CD14-positive monocyte (primary cell): ENCODE measurements around the gene RPL11. TPM values are rescaled to one million over a fixed set of nuclear protein-coding genes. Genes with fewer than 3 reads are reported as not detected.

Experiments
- DNase-seq, 3 donors: peaks; one replicate each; pipeline ENCODE4 v3.0.0-alpha.2; 2011 to 2022
- H2AFZ ChIP-seq: 2 replicates; pipeline ENCODE4 v1.6.0; 2012; ENCODE audit warnings: mild to moderate bottlenecking, low read depth, low read length, inconsistent platforms; ENCODE audit not compliant: insufficient read depth, poor library complexity, severe bottlenecking
- H3K27ac ChIP-seq, 2 donors: 1 replicate in 1 of 2; 2 replicates in 1 of 2; pipeline ENCODE4 v1.5.1; 2012 to 2013; ENCODE audit warnings: low read length in 2 of 2, control low read depth in 1 of 2, inconsistent platforms in 1 of 2, low read depth in 1 of 2, mild to moderate bottlenecking in 1 of 2
- H3K27me3 ChIP-seq, 2 donors: one replicate each; pipeline versions ENCODE4 v1.6.0 to v1.6.1; 2011 to 2013; ENCODE audit warnings: low read length in 2 of 2; ENCODE audit not compliant: control insufficient read depth in 2 of 2, insufficient read depth in 2 of 2
- H3K36me3 ChIP-seq, 2 donors: replicated peaks in 1 of 2; 1 replicate in 1 of 2; 2 replicates in 1 of 2; pipeline versions ENCODE4 v1.5.1 to v1.6.1; 2012 to 2013; ENCODE audit warnings: low read length in 2 of 2, control low read depth in 1 of 2, inconsistent platforms in 1 of 2, mild to moderate bottlenecking in 1 of 2; ENCODE audit not compliant: insufficient read depth in 2 of 2, control insufficient read depth in 1 of 2
- H3K4me1 ChIP-seq, 2 donors: 1 replicate in 1 of 2; 2 replicates in 1 of 2; pipeline versions ENCODE4 v1.5.1 to v1.6.1; 2012 to 2013; ENCODE audit warnings: low read length in 2 of 2, control low read depth in 1 of 2, inconsistent platforms in 1 of 2, mild to moderate bottlenecking in 1 of 2, moderate library complexity in 1 of 2; ENCODE audit not compliant: insufficient read depth in 2 of 2, control insufficient read depth in 1 of 2
- H3K4me2 ChIP-seq: replicated peaks from 2 replicates; pipeline ENCODE3; 2012; ENCODE audit warnings: low read length, moderate library complexity, mild to moderate bottlenecking; ENCODE audit not compliant: poor library complexity, severe bottlenecking; ENCODE audit errors: extremely low read depth
- H3K4me3 ChIP-seq, 3 experiments: fragments of 200-600 bp in 1 of 3; sonication (generic) in 1 of 3; replicated peaks in 1 of 3; 1 replicate in 2 of 3; 2 replicates in 1 of 3; pipeline ENCODE4 v1.5.1; 2011 to 2013; ENCODE audit warnings: low read length in 3 of 3, mild to moderate bottlenecking in 3 of 3, control low read depth in 2 of 3, low read depth in 2 of 3, inconsistent platforms in 1 of 3, moderate library complexity in 1 of 3
- H3K79me2 ChIP-seq: 2 replicates; pipeline ENCODE4 v1.6.0; 2012; ENCODE audit warnings: mild to moderate bottlenecking, control low read depth, inconsistent platforms, low read length, moderate library complexity; ENCODE audit not compliant: insufficient read depth
- H3K9ac ChIP-seq: 2 replicates; pipeline ENCODE4 v1.6.0; 2017; ENCODE audit warnings: low read length, mild to moderate bottlenecking; ENCODE audit not compliant: insufficient read depth, poor library complexity, severe bottlenecking
- H3K9me3 ChIP-seq, 2 donors: replicated peaks in 1 of 2; 1 replicate in 1 of 2; 2 replicates in 1 of 2; pipeline versions ENCODE4 v1.5.1 to v1.6.1; 2012 to 2013; ENCODE audit warnings: low read length in 2 of 2, control low read depth in 1 of 2; ENCODE audit not compliant: control insufficient read depth in 1 of 2, insufficient read depth in 1 of 2
- H4K20me1 ChIP-seq: 2 replicates; pipeline ENCODE4 v1.6.0; 2012; ENCODE audit warnings: mild to moderate bottlenecking, low read length, control low read depth, moderate library complexity; ENCODE audit not compliant: insufficient read depth
- H3K27ac Mint-ChIP-seq, 7 donors: one replicate each; pipeline ENCODE4 v1.8.0; 2020; ENCODE audit warnings: mild to moderate bottlenecking in 7 of 7, mixed read lengths in 7 of 7, moderate library complexity in 6 of 7, inconsistent platforms in 2 of 7
- H3K27me3 Mint-ChIP-seq, 3 donors: one replicate each; pipeline ENCODE4 v1.8.0; 2021 to 2022; ENCODE audit warnings: low read depth in 3 of 3, mild to moderate bottlenecking in 3 of 3, mixed read lengths in 3 of 3, moderate library complexity in 3 of 3, inconsistent platforms in 1 of 3
- H3K36me3 Mint-ChIP-seq, 2 donors: one replicate each; pipeline ENCODE4 v1.8.0; 2020; ENCODE audit warnings: mixed read lengths in 2 of 2, inconsistent platforms in 1 of 2, mild to moderate bottlenecking in 1 of 2
- H3K4me1 Mint-ChIP-seq: one replicate; pipeline ENCODE4 v1.8.0; 2020; ENCODE audit warnings: mild to moderate bottlenecking, mixed read lengths
- H3K4me3 Mint-ChIP-seq, 2 donors: one replicate each; pipeline ENCODE4 v1.8.0; 2020; ENCODE audit warnings: mild to moderate bottlenecking in 2 of 2, mixed read lengths in 2 of 2, moderate library complexity in 1 of 2
- H3K9me3 Mint-ChIP-seq, 7 donors: one replicate each; pipeline ENCODE4 v1.8.0; 2020 to 2022; ENCODE audit warnings: mixed read lengths in 7 of 7, mild to moderate bottlenecking in 6 of 7, moderate library complexity in 6 of 7, inconsistent platforms in 2 of 7
- WGBS: methylation state at CpG from one replicate; pipeline ENCODE4 v1.1.5; 2013; ENCODE audit warnings: missing lambda C conversion rate; ENCODE audit not compliant: insufficient coverage; 5-methylcytosine and 5-hydroxymethylcytosine counted together
- intact Hi-C, 2 donors: fragments of 100-400 bp; cut with micrococcal nuclease; formaldehyde crosslinking; loops; one replicate each; pipeline versions ENCODE4 v1.15.0 to v1.15.1; 2023
- polyA minus RNA-seq: library from RNA; depleted of rRNA, polyadenylated mRNA; stranded (reverse); fragments of >200 nt; gene quantifications from 2 replicates; pipeline ENCODE4 v1.2.3, GENCODE V29; 2012
- polyA plus RNA-seq, 3 donors: library from polyadenylated mRNA; depleted of rRNA in 1 of 3; unstranded in 2 of 3; stranded (reverse) in 1 of 3; fragments of 300-500 nt in 2 of 3; fragments of >200 nt in 1 of 3; fragmentation: Illumina TruSeq in 2 of 3; gene quantifications; 1 replicate in 2 of 3; 2 replicates in 1 of 3; pipeline ENCODE4 v1.2.3, GENCODE V29; 2012 to 2021
- total RNA-seq, 12 experiments: library from RNA in 1 of 12; stranded (reverse) in 1 of 12; fragments of 120-200 nt in 1 of 12; gene quantifications; one replicate each; pipeline ENCODE4 v1.2.4 and lab custom pipeline; 2013 to 2026; ENCODE audit warnings: mixed read lengths in 6 of 12, inconsistent platforms in 1 of 12
- TF ChIP-seq, protein P1 (sequence below): fragments of 200-600 bp; IDR thresholded peaks from one replicate; pipeline ENCODE4 v1.8.0; 2022; ENCODE audit warnings: antibody characterized with exemption, mild to moderate bottlenecking

Gene RPL11
- total RNA-seq (2013) = 2,867 TPM
- 100 to 1,000 TPM; 542 to 923 (median 552) TPM for polyA plus RNA-seq
- polyA minus RNA-seq = 419 and 668 TPM in 2 replicates
- 220 to 928 (median 743) reads per million in 11 experiments for total RNA-seq (lab: John Stamatoyannopoulos, UW)

DNA sequence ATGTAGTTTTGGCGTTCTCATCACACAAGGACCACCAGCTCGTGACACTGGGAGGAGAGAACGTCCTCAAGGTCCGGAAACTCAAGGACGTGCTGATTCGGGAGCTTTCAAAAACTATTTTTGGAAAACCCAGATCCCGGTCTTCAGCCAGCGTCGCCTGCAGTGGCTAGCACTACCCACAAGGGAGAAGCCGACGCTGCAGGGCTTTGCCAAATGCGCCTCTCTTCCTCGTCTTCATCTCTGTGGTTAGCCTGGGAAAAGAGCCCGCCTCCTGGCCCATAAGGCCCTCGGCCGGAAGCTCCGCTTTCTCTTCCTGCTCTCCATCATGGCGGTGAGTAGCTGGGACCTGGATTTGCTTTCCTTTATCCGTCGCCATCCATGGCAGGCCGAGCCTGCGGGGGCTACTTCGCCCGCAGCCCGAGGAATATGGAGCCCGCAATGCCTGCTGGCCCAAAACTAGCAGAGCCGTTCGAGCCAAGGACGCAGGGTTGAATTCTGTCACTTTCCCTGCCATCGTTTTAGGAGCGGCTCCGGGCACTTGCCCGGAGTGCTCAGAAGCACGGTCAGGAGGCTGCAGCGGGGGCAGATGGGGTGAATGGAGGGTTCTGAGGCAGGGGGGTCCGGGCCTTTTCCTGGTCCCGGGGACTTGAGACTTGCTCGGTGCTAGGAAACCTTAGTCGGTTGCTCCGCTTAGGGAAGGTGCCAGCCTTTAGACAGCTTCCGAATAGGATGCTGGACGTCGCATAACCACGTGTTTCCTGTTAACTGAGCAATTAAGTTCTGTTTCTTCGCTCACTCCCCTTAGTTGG is at the start of gene RPL11:
TSS of gene RPL11 (plus strand) at position 308 of the 809 bp plus-strand sequence. CDS start at position 326, 18 bp downstream.
- peaks cover 5 to 15% (median 7%) of the 10 kb centered on the region in 7 donors for H3K9me3 Mint-ChIP-seq
- WGBS = under 1% methylated on average over 44 of the region's 45 CpGs
- Histone ChIP-seq H3K27ac (peak within 1 kb of the TSS; percentile 84 to 93), H3K79me2 (peaks cover 52% of the 10 kb centered on the region), H4K20me1 (peaks cover 47% of the 10 kb centered on the region), H3K36me3 (peaks cover 40% of the 10 kb centered on the region in 2 donors), H2AFZ (peak within 1 kb of the TSS; percentile 88), H3K9me3 (no peaks in the 10 kb centered on the region), H3K4me3 (peak within 1 kb of the TSS; percentile 77 to 95 (median 90)), H3K4me1 (peaks cover 16 to 22% of the 10 kb centered on the region in 2 donors), H3K4me2 (peak within 1 kb of the TSS; percentile 82), H3K27me3 (no peaks in the 10 kb centered on the region), H3K9ac (peak within 1 kb of the TSS; percentile 85)
- peak within 1 kb of the TSS; percentile 92 to 97 for H3K4me3 Mint-ChIP-seq
- DNase-seq = peak; percentile 90 to 95 (median 91)
- peaks cover 2 to 3% (median 3%) of the 10 kb centered on the region in 3 donors for H3K27me3 Mint-ChIP-seq
- H3K36me3 Mint-ChIP-seq = peaks cover 42% of the 10 kb centered on the region in 2 donors
- H3K4me1 Mint-ChIP-seq = peaks cover 44% of the 10 kb centered on the region
- peak within 1 kb of the TSS; percentile 91 to 97 (median 95) for H3K27ac Mint-ChIP-seq
- intact Hi-C loops = loop anchor here (5.0 kb wide), 2 partner anchors 51 to 61 kb away; partner anchors contain the start of gene ELOA (in 1 of the 2)
- TF ChIP-seq, protein P1, sequence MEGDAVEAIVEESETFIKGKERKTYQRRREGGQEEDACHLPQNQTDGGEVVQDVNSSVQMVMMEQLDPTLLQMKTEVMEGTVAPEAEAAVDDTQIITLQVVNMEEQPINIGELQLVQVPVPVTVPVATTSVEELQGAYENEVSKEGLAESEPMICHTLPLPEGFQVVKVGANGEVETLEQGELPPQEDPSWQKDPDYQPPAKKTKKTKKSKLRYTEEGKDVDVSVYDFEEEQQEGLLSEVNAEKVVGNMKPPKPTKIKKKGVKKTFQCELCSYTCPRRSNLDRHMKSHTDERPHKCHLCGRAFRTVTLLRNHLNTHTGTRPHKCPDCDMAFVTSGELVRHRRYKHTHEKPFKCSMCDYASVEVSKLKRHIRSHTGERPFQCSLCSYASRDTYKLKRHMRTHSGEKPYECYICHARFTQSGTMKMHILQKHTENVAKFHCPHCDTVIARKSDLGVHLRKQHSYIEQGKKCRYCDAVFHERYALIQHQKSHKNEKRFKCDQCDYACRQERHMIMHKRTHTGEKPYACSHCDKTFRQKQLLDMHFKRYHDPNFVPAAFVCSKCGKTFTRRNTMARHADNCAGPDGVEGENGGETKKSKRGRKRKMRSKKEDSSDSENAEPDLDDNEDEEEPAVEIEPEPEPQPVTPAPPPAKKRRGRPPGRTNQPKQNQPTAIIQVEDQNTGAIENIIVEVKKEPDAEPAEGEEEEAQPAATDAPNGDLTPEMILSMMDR = peak; percentile 83

DNA sequence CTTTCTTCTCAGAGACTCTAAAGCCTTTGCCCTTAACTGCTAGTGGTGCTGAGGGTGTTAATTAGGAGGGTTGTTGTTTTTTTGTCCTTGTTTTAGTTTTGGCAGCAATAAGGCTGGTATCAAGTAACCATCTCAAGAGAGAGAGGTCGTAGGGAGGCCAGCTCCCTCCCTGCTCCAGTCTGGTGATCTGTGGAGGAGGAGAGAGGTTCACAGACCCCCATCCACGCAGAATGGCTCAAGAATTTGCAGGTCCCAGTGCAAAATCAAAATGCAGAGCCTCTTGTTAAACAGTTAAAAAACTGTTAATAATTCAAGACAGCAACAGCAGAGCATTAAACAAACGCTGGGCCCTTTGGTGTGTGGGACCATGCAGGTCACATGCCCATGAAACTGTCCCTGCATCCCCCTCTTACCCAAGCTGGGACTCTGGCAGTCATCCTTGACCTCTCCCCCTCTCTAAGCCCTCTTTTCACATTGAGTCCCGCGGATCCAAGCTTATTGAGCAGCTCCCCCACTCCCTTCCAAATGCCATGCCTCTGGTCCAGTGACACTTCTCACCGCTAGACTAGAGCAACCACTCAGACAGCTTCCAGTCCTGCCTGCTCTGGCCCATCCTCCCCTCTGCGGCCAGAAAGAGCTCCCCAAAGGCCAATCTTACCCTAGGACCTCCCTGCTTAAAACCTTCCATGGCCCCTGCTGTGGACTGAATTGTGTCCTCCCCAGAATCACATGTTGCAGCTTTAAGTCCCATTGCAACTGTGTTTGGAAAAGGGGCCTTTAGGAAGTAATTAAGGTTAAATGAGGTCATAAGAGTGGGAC is 47.7 kb upstream of the RPL11 start:
- Histone ChIP-seq H4K20me1 (no peaks in the 10 kb centered on the region), H3K79me2 (no peaks in the 10 kb centered on the region), H3K27ac (no peak overlapping the region), H3K4me3 (no peak overlapping the region), H3K9ac (no peak overlapping the region), H3K27me3 (no peaks in the 10 kb centered on the region), H3K4me1 (no peaks in the 10 kb centered on the region), H3K36me3 (no peaks in the 10 kb centered on the region), H3K9me3 (no peaks in the 10 kb centered on the region), H2AFZ (no peak overlapping the region), H3K4me2 (no peak overlapping the region)
- no peaks in the 10 kb centered on the region for H3K4me1 Mint-ChIP-seq
- no peak overlapping the region for H3K4me3 Mint-ChIP-seq
- peaks cover 13 to 16% (median 14%) of the 10 kb centered on the region in 3 donors for H3K27me3 Mint-ChIP-seq
- intact Hi-C loops = no loop called here
- no peaks in the 10 kb centered on the region for H3K36me3 Mint-ChIP-seq
- WGBS = 83% methylated on average over 6 of the region's 7 CpGs
- DNase-seq = no peak
- H3K9me3 Mint-ChIP-seq = no peaks in the 10 kb centered on the region
- no peak overlapping the region for H3K27ac Mint-ChIP-seq
- TF ChIP-seq, protein P1 = no peak
